ENCODE results near the gene ANKRD40CL. TPM values are rescaled to one million over a fixed set of nuclear protein-coding genes. Genes with fewer than 3 reads are reported as not detected.

ANKRD40CL gene
- total and polyA plus RNA-seq, 4 donors: not detected

GRCh38 chr17:50731575-50732460 lies 35.5 kb downstream of the ANKRD40CL start:
- DNase-seq (ENCODE audit: low spot score): no peak
- Histone ChIP-seq H3K4me3 (ENCODE audit: low read depth in 1 of 3, low read length in 3 of 3) (no peak overlapping the region), H3K27me3 (ENCODE audit: control insufficient read depth in 4 of 4, insufficient read depth in 4 of 4, low read length in 3 of 4) (no peaks in the 10 kb centered on the region), H3K27ac (ENCODE audit: low read depth in 1 of 2, low read length in 2 of 2) (no peak overlapping the region), H3K9me3 (ENCODE audit: control insufficient read depth in 4 of 4, low read length in 3 of 4) (no peaks in the 10 kb centered on the region), H3K36me3 (ENCODE audit: control insufficient read depth in 4 of 4, insufficient read depth in 3 of 4, low read depth in 1 of 4, low read length in 3 of 4) (peaks cover 0 to 3% (median under 1%) of the 10 kb centered on the region in 4 donors), H3K9ac (ENCODE audit: low read depth in 1 of 2, low read length in 2 of 2) (no peak overlapping the region), H3K4me1 (ENCODE audit: control insufficient read depth in 4 of 4, insufficient read depth in 4 of 4, low read length in 3 of 4) (peaks cover 6 to 24% (median 21%) of the 10 kb centered on the region in 4 donors)
- 77% methylated on average over 7 of the region's 7 CpGs for WGBS
- TF ChIP-seq FOXA1 (IDR thresholded peaks at IDR 0.05) (no peak), ATF3 (IDR thresholded peaks at IDR 0.05) (no peak), HNF4A (conservative IDR thresholded peaks at IDR 0.05) (no peak), HNF4G (IDR thresholded peaks at IDR 0.05) (no peak), RXRA (IDR thresholded peaks at IDR 0.05) (no peak), GABPA (IDR thresholded peaks at IDR 0.05 in 1 of 2, conservative IDR thresholded peaks at IDR 0.05 in 1 of 2) (no peak), NR2F2 (IDR thresholded peaks at IDR 0.05) (no peak), EGR1 (IDR thresholded peaks at IDR 0.05; ENCODE audit: low read depth in 2 of 2) (no peak)

GRCh38 chr17:50728881-50729765 lies 38.2 kb downstream of the ANKRD40CL start:
- peaks cover 0 to 3% (median 0%) of the 10 kb centered on the region in 4 donors for H3K36me3 ChIP-seq (ENCODE audit: control insufficient read depth in 4 of 4, insufficient read depth in 3 of 4, low read depth in 1 of 4, low read length in 3 of 4)
- 74% methylated on average over 5 of the region's 5 CpGs for WGBS
- H3K9me3 ChIP-seq (ENCODE audit: control insufficient read depth in 4 of 4, low read length in 3 of 4): no peaks in the 10 kb centered on the region
- no peak overlapping the region for H3K27ac ChIP-seq (ENCODE audit: low read depth in 1 of 2, low read length in 2 of 2)
- DNase-seq (ENCODE audit: low spot score): no peak
- TF ChIP-seq YY1 (IDR thresholded peaks at IDR 0.05) (no peak), NR2F2 (IDR thresholded peaks at IDR 0.05) (no peak), REST (IDR thresholded peaks at IDR 0.05) (no peak), HNF4A (conservative IDR thresholded peaks at IDR 0.05) (no peak), ATF3 (IDR thresholded peaks at IDR 0.05) (no peak), ZBTB33 (IDR thresholded peaks at IDR 0.05) (no peak), HNF4G (IDR thresholded peaks at IDR 0.05) (no peak), MAX (IDR thresholded peaks at IDR 0.05) (no peak), GABPA (IDR thresholded peaks at IDR 0.05 in 1 of 2, conservative IDR thresholded peaks at IDR 0.05 in 1 of 2) (no peak), FOXA1 (IDR thresholded peaks at IDR 0.05) (no peak), TAF1 (conservative IDR thresholded peaks at IDR 0.05) (no peak), SP1 (IDR thresholded peaks at IDR 0.05) (no peak), RXRA (IDR thresholded peaks at IDR 0.05) (no peak)
- no peak overlapping the region for H3K4me3 ChIP-seq (ENCODE audit: low read depth in 1 of 3, low read length in 3 of 3)
- no peaks in the 10 kb centered on the region for H3K27me3 ChIP-seq (ENCODE audit: control insufficient read depth in 4 of 4, insufficient read depth in 4 of 4, low read length in 3 of 4)
- no peak overlapping the region for H3K9ac ChIP-seq (ENCODE audit: low read depth in 1 of 2, low read length in 2 of 2)
- H3K4me1 ChIP-seq (ENCODE audit: control insufficient read depth in 4 of 4, insufficient read depth in 4 of 4, low read length in 3 of 4): peaks cover 9 to 38% (median 34%) of the 10 kb centered on the region in 4 donors

Data from liver (tissue), 9 donors.